Tibial artery (tissue), 4 donors: ENCODE measurements around the gene TMEM138.

Source experiments
- DNase-seq, 2 donors: peaks; one replicate each; pipeline ENCODE4 v3.0.0-alpha.2; 2019
- H3K27ac ChIP-seq, 2 donors: fragments of 200-600 bp; sonication (generic) in 1 of 2; 1 replicate in 1 of 2; 2 replicates in 1 of 2; pipeline ENCODE4 v1.5.1; 2018 to 2019; ENCODE audit warnings: mild to moderate bottlenecking in 1 of 2
- H3K27me3 ChIP-seq, 2 donors: fragments of 200-600 bp; sonication (generic) in 1 of 2; one replicate each; pipeline versions ENCODE4 v1.5.1 to v1.6.0; 2016 to 2019
- H3K36me3 ChIP-seq, 3 donors: fragments of 200-600 bp; sonication (generic) in 2 of 3; one replicate each; pipeline ENCODE4 v1.5.1; 2016 to 2019; ENCODE audit warnings: mild to moderate bottlenecking in 2 of 3
- H3K4me1 ChIP-seq, 4 donors: fragments of 200-600 bp; sonication (generic) in 2 of 4; 1 replicate in 3 of 4; 2 replicates in 1 of 4; pipeline ENCODE4 v1.5.1; 2016 to 2019
- H3K4me3 ChIP-seq, 2 donors: fragments of 200-600 bp; sonication (generic) in 1 of 2; 1 replicate in 1 of 2; 2 replicates in 1 of 2; pipeline ENCODE4 v1.5.1; 2018 to 2019; ENCODE audit warnings: mild to moderate bottlenecking in 2 of 2
- H3K9me3 ChIP-seq, 3 donors: fragments of 200-600 bp; sonication (generic) in 1 of 3; one replicate each; pipeline ENCODE4 v1.5.1; 2016 to 2019
- intact Hi-C: fragments of 100-400 bp; cut with DNase I; formaldehyde crosslinking; loops from one replicate; pipeline ENCODE4 v1.15.0; 2023; ENCODE audit warnings: low total_unique reads
- TF ChIP-seq, protein P1 (sequence below), 2 experiments: fragments of 200-600 bp in 1 of 2; fragments of 450-650 bp in 1 of 2; IDR thresholded peaks; one replicate each; pipeline ENCODE4 v1.5.1; 2017 to 2019; ENCODE audit warnings: antibody characterized with exemption in 2 of 2, mild to moderate bottlenecking in 1 of 2, moderate library complexity in 1 of 2

Gene TMEM138

DNA sequence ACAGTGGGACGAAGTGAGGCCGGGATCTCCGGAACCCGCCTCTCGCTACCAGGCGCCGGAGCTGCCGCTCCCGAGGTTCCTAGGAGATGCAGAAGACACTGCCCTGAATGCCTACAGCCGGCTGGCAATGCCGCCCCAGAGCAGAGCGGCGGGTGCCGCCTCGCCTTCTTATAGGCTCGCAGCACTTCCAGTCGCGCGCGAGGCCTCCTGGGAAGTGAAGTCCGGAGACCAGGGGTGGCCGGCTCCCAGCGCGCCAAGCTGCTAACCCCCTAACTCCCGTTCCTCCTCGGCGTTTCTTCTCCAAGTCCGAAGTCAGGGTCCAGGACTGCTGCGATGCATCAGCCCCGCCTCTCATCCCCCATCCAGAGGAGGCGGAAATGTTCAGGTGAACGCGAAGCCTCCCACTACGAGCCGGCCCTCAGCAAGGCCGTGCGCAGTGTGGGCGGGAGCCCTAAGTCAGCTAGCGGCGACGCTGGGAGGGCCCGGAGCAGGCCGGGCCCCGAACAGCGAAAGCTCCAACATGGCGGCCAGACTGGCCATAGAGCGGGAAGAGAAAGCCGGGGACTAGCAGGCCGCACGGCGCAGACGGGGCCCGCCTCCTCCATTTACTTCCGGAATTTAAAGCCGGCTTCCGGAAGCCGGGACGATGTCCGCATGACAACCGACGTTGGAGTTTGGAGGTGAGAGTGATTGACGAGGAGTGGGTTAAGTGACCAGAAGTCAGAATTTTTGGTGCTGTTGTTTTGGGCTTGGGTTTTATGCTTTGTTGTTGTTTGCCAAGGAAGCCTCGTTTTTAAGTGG is at the start of gene TMEM138, which contains the start of gene CYB561A3:
TMEM138 (plus strand) TSS at position 634 of the 801 bp plus-strand sequence. CDS start 2,017 bp downstream, outside the sequence.
CYB561A3 (minus strand) TSS at position 142 of the 801 bp plus-strand sequence. CDS start 5,169 bp downstream, outside the sequence.
- Histone ChIP-seq H3K36me3 (peaks cover 28 to 32% (median 29%) of the 10 kb centered on the region in 3 donors), H3K4me1 (peaks cover 0 to 49% (median 16%) of the 10 kb centered on the region in 4 donors), H3K9me3 (no peaks in the 10 kb centered on the region), H3K27me3 (no peaks in the 10 kb centered on the region), H3K27ac (peak within 1 kb of the TSS; percentile 87 to 99), H3K4me3 (peak within 1 kb of the TSS; percentile 60 to 89)
- intact Hi-C loops = loop anchor here (1.0 kb wide), 1 partner anchor 17 kb away; no protein-coding TSS in a partner anchor
- peak; percentile 94 to 95 for DNase-seq
- TF ChIP-seq, protein P1, sequence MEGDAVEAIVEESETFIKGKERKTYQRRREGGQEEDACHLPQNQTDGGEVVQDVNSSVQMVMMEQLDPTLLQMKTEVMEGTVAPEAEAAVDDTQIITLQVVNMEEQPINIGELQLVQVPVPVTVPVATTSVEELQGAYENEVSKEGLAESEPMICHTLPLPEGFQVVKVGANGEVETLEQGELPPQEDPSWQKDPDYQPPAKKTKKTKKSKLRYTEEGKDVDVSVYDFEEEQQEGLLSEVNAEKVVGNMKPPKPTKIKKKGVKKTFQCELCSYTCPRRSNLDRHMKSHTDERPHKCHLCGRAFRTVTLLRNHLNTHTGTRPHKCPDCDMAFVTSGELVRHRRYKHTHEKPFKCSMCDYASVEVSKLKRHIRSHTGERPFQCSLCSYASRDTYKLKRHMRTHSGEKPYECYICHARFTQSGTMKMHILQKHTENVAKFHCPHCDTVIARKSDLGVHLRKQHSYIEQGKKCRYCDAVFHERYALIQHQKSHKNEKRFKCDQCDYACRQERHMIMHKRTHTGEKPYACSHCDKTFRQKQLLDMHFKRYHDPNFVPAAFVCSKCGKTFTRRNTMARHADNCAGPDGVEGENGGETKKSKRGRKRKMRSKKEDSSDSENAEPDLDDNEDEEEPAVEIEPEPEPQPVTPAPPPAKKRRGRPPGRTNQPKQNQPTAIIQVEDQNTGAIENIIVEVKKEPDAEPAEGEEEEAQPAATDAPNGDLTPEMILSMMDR (IDR thresholded peaks at IDR 0.05) = no peak

DNA sequence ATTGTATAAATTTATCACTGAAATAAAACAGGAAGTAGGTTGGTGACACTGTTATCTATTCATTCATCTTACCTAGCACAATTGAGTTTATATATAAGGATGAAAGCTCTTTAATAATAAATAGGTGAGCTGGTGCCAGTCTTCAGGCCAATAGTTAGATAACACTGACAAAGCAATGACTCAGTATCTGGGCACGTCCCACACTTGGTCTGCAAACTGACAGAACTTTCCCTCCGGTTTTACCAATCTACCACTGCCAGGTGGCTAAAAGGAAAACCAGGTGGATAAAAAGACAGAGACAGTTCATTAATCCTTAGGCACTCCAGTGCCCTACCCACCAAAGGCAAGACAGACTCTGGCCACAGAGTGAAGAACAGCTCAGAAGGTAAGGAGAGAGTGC is 46.9 kb upstream of the TMEM138 start:
- H3K4me3 ChIP-seq = no peak overlapping the region
- H3K4me1 ChIP-seq = no peaks in the 10 kb centered on the region
- H3K27ac ChIP-seq = no peak overlapping the region
- H3K27me3 ChIP-seq = no peaks in the 10 kb centered on the region
- DNase-seq = no peak
- H3K9me3 ChIP-seq = no peaks in the 10 kb centered on the region
- peaks cover 90 to 98% (median 95%) of the 10 kb centered on the region in 3 donors for H3K36me3 ChIP-seq
- TF ChIP-seq, protein P1 (IDR thresholded peaks at IDR 0.05) = no peak
- intact Hi-C loops = no loop called here

DNA sequence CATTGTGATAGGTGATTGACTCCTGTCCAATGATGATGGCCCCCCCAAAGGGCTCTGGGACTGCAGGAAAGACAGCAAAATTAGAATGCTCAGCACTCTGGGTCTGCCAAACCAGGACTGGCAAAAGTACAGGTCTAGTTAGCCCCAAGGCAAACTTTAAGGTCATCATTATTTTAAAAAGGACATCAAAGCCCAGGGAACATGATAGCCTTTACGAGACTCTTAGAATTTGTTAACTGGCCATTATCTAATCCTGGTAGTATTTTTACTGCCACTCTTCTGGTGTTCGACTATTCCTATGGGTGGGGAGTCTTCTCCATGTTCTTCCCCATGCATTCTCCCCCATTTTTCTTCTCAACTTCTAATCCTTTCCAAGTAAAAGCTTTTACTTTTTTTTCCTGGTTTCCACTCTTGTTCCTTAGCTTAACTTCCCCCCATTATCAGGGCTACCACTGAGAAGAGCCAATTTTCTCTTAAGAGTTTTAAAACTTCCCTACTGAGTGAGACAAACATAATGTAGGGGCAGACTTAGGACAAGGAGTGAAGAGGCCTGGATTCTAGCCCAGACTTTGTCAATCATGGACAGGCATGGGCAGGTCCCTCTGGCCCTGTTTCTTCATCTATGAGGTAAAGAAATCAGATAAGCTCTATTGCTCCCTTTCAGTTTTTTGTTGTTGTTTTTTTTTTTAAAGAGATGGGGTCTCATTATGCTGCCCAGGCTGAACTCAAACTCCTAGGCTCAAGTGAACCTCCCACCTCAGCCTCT is 36.3 kb upstream of the TMEM138 start:
- DNase-seq = no peak
- Histone ChIP-seq H3K27ac (no peak overlapping the region), H3K4me1 (peaks cover 0 to 6% (median 3%) of the 10 kb centered on the region in 4 donors), H3K27me3 (no peaks in the 10 kb centered on the region), H3K9me3 (no peaks in the 10 kb centered on the region), H3K4me3 (no peak overlapping the region), H3K36me3 (peaks cover 67 to 85% (median 79%) of the 10 kb centered on the region in 3 donors)
- TF ChIP-seq, protein P1 (IDR thresholded peaks at IDR 0.05) = no peak
- intact Hi-C loops = no loop called here

DNA sequence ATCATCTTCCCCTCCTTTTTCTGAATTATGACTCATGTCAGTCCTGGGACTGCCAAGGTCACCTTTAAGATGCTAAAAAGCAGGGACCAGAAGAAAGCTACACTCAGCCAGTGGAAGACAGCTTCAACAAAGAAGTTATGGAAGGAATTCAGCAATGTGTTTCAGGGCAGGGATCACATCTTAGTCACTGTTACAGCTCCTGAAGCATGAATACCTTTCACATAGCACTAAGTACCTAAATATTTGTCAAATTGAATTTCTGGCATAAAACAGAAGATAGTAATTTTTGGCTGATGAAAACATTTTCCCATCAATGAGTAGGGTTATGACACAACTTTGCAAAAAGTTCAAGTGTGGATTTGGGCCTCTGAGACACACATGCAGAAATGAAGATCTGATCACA is 34.5 kb upstream of the TMEM138 start:
- no peak for DNase-seq
- intact Hi-C loops = no loop called here
- Histone ChIP-seq H3K27me3 (no peaks in the 10 kb centered on the region), H3K9me3 (no peaks in the 10 kb centered on the region), H3K27ac (no peak overlapping the region), H3K4me1 (peaks cover 0 to 21% (median 16%) of the 10 kb centered on the region in 4 donors), H3K36me3 (peaks cover 48 to 67% (median 61%) of the 10 kb centered on the region in 3 donors), H3K4me3 (no peak overlapping the region)
- TF ChIP-seq, protein P1 (IDR thresholded peaks at IDR 0.05) = no peak

DNA sequence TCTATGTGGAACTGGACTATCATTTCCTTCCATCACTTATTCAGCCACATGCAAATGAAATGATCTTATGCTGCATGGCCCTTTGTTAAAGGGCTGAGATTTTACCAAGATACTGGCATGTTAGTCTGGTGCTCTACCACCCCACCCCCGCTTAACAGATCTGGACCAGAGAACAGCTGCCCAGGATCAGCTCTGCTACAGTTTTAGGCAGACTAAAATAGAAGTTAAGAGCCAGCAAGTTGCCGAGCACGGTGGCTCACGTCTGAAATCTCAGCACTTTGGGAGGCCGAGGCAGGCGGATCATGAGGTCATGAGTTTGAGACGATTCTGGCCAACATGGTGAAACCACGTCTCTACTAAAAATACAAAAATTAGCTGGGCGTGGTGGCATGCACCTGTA is 33.8 kb upstream of the TMEM138 start:
- Histone ChIP-seq H3K4me1 (peaks cover 0 to 21% (median 16%) of the 10 kb centered on the region in 4 donors), H3K27me3 (no peaks in the 10 kb centered on the region), H3K9me3 (no peaks in the 10 kb centered on the region), H3K36me3 (peaks cover 42 to 60% (median 54%) of the 10 kb centered on the region in 3 donors), H3K27ac (no peak overlapping the region), H3K4me3 (no peak overlapping the region)
- no peak for DNase-seq
- TF ChIP-seq, protein P1 (IDR thresholded peaks at IDR 0.05) = no peak
- intact Hi-C loops = no loop called here
